HEK293 (cell line): ENCODE measurements around the gene CANX.

Experiments used
- CTCF ChIP-seq: fragments of 450-650 bp; formaldehyde crosslinking; IDR thresholded peaks from 2 replicates; pipeline ENCODE4 v1.5.1; 2016; ENCODE audit warnings: missing biosample characterization, missing genetic modification characterization
- HIC1 ChIP-seq: fragments of 450-650 bp; formaldehyde crosslinking; IDR thresholded peaks from 2 replicates; pipeline ENCODE4 v1.5.1; 2016; ENCODE audit warnings: missing biosample characterization, missing genetic modification characterization
- HOXA7 ChIP-seq: sonication (generic); formaldehyde crosslinking; IDR thresholded peaks from 2 replicates; pipeline ENCODE4 v1.8.1; 2022; ENCODE audit warnings: missing genetic modification reagents, borderline replicate concordance
- HOXC10 ChIP-seq: sonication (generic); formaldehyde crosslinking; IDR thresholded peaks from 2 replicates; pipeline ENCODE4 v1.8.1; 2023; ENCODE audit warnings: mild to moderate bottlenecking, missing genetic modification reagents
- YY1 ChIP-seq: fragments of 450-650 bp; formaldehyde crosslinking; IDR thresholded peaks from 2 replicates; pipeline ENCODE4 v1.5.1; 2018; ENCODE audit warnings: missing biosample characterization, missing genetic modification characterization
- ZBTB21 ChIP-seq: fragments of 450-650 bp; formaldehyde crosslinking; IDR thresholded peaks from 2 replicates; pipeline ENCODE4 v1.5.1; 2017; ENCODE audit warnings: missing biosample characterization, missing genetic modification characterization
- ZBTB44 ChIP-seq: fragments of 450-650 bp; IDR thresholded peaks from 2 replicates; pipeline ENCODE4 v1.5.1; 2018; ENCODE audit warnings: missing biosample characterization, mild to moderate bottlenecking, missing genetic modification characterization
- ZNF211 ChIP-seq: fragments of 450-650 bp; formaldehyde crosslinking; IDR thresholded peaks from 2 replicates; pipeline ENCODE4 v1.5.1; 2016; ENCODE audit warnings: low read depth, missing biosample characterization, missing genetic modification characterization
- ZNF366 ChIP-seq: fragments of 450-650 bp; formaldehyde crosslinking; conservative IDR thresholded peaks from 2 replicates; pipeline ENCODE4 v1.5.1; 2016; ENCODE audit warnings: missing biosample characterization, missing genetic modification characterization
- ZNF404 ChIP-seq: fragments of 450-650 bp; formaldehyde crosslinking; IDR thresholded peaks from 2 replicates; pipeline ENCODE4 v1.5.1; 2017; ENCODE audit warnings: missing biosample characterization, missing genetic modification characterization
- ZNF433 ChIP-seq: fragments of 450-650 bp; formaldehyde crosslinking; IDR thresholded peaks from 2 replicates; pipeline ENCODE4 v1.5.1; 2016; ENCODE audit warnings: missing biosample characterization, missing genetic modification characterization, low read depth
- ZNF830 ChIP-seq: fragments of 450-650 bp; IDR thresholded peaks from 2 replicates; pipeline ENCODE4 v1.5.0; 2018; ENCODE audit warnings: missing biosample characterization, missing genetic modification characterization, low read depth, mild to moderate bottlenecking, moderate library complexity
- TF ChIP-seq, protein P1 (sequence below): fragments of 450-650 bp; formaldehyde crosslinking; IDR thresholded peaks from 2 replicates; pipeline ENCODE4 v1.5.1; 2017; ENCODE audit warnings: missing biosample characterization, missing genetic modification characterization
- TF ChIP-seq, protein P2 (sequence below): fragments of 450-650 bp; formaldehyde crosslinking; IDR thresholded peaks from 2 replicates; pipeline ENCODE4 v1.5.1; 2016; ENCODE audit warnings: missing biosample characterization, missing genetic modification characterization

- TF ChIP-seq ZNF830 (tag by site-specific recombination) (no peak), CTCF (tag by site-specific recombination) (no peak), ZBTB21 (tag by site-specific recombination) (no peak), HOXC10 (CRISPR knock-in tag) (no peak), YY1 (no peak), ZNF433 (no peak), ZNF404 (no peak), ZBTB44 (tag by site-specific recombination) (no peak), ZNF366 (tag by site-specific recombination) (no peak), HOXA7 (no peak), HIC1 (tag by site-specific recombination) (no peak), ZNF211 (tag by site-specific recombination) (no peak)
- TF ChIP-seq, protein P1, sequence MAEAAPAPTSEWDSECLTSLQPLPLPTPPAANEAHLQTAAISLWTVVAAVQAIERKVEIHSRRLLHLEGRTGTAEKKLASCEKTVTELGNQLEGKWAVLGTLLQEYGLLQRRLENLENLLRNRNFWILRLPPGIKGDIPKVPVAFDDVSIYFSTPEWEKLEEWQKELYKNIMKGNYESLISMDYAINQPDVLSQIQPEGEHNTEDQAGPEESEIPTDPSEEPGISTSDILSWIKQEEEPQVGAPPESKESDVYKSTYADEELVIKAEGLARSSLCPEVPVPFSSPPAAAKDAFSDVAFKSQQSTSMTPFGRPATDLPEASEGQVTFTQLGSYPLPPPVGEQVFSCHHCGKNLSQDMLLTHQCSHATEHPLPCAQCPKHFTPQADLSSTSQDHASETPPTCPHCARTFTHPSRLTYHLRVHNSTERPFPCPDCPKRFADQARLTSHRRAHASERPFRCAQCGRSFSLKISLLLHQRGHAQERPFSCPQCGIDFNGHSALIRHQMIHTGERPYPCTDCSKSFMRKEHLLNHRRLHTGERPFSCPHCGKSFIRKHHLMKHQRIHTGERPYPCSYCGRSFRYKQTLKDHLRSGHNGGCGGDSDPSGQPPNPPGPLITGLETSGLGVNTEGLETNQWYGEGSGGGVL (tag by site-specific recombination): no peak
- TF ChIP-seq, protein P2, sequence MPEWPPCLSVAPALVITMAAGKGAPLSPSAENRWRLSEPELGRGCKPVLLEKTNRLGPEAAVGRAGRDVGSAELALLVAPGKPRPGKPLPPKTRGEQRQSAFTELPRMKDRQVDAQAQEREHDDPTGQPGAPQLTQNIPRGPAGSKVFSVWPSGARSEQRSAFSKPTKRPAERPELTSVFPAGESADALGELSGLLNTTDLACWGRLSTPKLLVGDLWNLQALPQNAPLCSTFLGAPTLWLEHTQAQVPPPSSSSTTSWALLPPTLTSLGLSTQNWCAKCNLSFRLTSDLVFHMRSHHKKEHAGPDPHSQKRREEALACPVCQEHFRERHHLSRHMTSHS (tag by site-specific recombination): no peak
Observed at GRCh38 chr5:179680014-179680779, 18.6 kb upstream of the CANX start.
